HepG2 (cell line): ENCODE results near the gene DRAP1. TPM values are rescaled to one million over a fixed set of nuclear protein-coding genes. Genes with fewer than 3 reads are reported as not detected.

Experiments
- CREB1 ChIP-seq, 2 experiments: fragments of 450-650 bp in 1 of 2; IDR thresholded peaks; 2 replicates each; pipeline ENCODE4 v1.6.1; 2016 to 2017; ENCODE audit warnings: control low read depth in 1 of 2, mild to moderate bottlenecking in 1 of 2, missing compliant biosample characterization in 1 of 2, missing genetic modification characterization in 1 of 2
- HMGA1 ChIP-seq: sonication (generic); formaldehyde crosslinking; conservative IDR thresholded peaks from 2 replicates; pipeline ENCODE4 v1.4.0; 2020; ENCODE audit warnings: missing genetic modification reagents
- NONO ChIP-seq, 2 experiments: fragments of 450-650 bp in 1 of 2; sonication (generic) in 1 of 2; formaldehyde crosslinking in 1 of 2; IDR thresholded peaks in 1 of 2; conservative IDR thresholded peaks in 1 of 2; 2 replicates each; pipeline versions ENCODE4 v1.6.1 to v1.8.0; 2017 to 2022; ENCODE audit warnings: mild to moderate bottlenecking in 1 of 2, missing genetic modification reagents in 1 of 2, moderate library complexity in 1 of 2
- SAP130 ChIP-seq: IDR thresholded peaks from 2 replicates; pipeline ENCODE4 v1.6.1; 2016; ENCODE audit warnings: low read depth
- ZFP36L1 ChIP-seq: sonication (generic); formaldehyde crosslinking; IDR thresholded peaks from 2 replicates; pipeline ENCODE4 v1.8.0; 2022; ENCODE audit warnings: mild to moderate bottlenecking, missing genetic modification reagents, moderate library complexity
- ZNF121 ChIP-seq: sonication (generic); formaldehyde crosslinking; IDR thresholded peaks from 2 replicates; pipeline ENCODE4 v1.5.0; 2020; ENCODE audit warnings: mild to moderate bottlenecking, missing genetic modification reagents
- ZNF326 ChIP-seq: sonication (generic); formaldehyde crosslinking; IDR thresholded peaks from 2 replicates; pipeline ENCODE4 v1.4.0; 2020; ENCODE audit warnings: missing genetic modification reagents, borderline replicate concordance
- ZNF468 ChIP-seq: sonication (generic); formaldehyde crosslinking; IDR thresholded peaks from 2 replicates; pipeline ENCODE4 v1.8.0; 2022; ENCODE audit warnings: mild to moderate bottlenecking, moderate library complexity, missing genetic modification reagents
- ZNF496 ChIP-seq: sonication (generic); formaldehyde crosslinking; IDR thresholded peaks from 2 replicates; pipeline ENCODE4 v1.8.1; 2023; ENCODE audit warnings: mild to moderate bottlenecking, moderate library complexity, missing genetic modification reagents; ENCODE audit not compliant: insufficient replicate concordance
- ZNF558 ChIP-seq: sonication (generic); formaldehyde crosslinking; IDR thresholded peaks from 2 replicates; pipeline ENCODE4 v1.9.0; 2022; ENCODE audit warnings: mild to moderate bottlenecking, missing genetic modification reagents, borderline replicate concordance
- ZNF678 ChIP-seq: sonication (generic); formaldehyde crosslinking; IDR thresholded peaks from 2 replicates; pipeline ENCODE4 v1.4.0; 2020; ENCODE audit warnings: mild to moderate bottlenecking, missing genetic modification reagents
- ZNF724P ChIP-seq: sonication (generic); formaldehyde crosslinking; IDR thresholded peaks from 2 replicates; pipeline ENCODE4 v1.8.0; 2022; ENCODE audit warnings: missing genetic modification reagents, borderline replicate concordance
- polyA plus RNA-seq, 8 experiments: library from polyadenylated mRNA; depleted of rRNA in 3 of 8; stranded (reverse) in 7 of 8; unstranded in 1 of 8; fragments of >200 nt; fragmentation: Illumina TruSeq in 4 of 8; extraction: Trizol in 4 of 8; gene quantifications; 2 replicates each; pipeline versions ENCODE4 v1.2.1 to v1.2.3, GENCODE V29; 2011 to 2016; ENCODE audit warnings: low read depth in 4 of 8, missing spikeins in 1 of 8, mixed read lengths in 1 of 8; ENCODE audit not compliant: insufficient read depth in 1 of 8
- total RNA-seq, 5 experiments: library from RNA; depleted of rRNA; stranded (reverse); fragments of >200 nt; fragmentation: Illumina TruSeq; extraction: Trizol; gene quantifications; 2 replicates each; pipeline ENCODE4 v1.2.3, GENCODE V29; 2016; ENCODE audit warnings: low read depth in 1 of 5
- TF ChIP-seq, protein P1 (sequence below): IDR thresholded peaks from 2 replicates; pipeline ENCODE4 v1.4.0; 2020; ENCODE audit warnings: mild to moderate bottlenecking, missing genetic modification reagents
- TF ChIP-seq, protein P2 (sequence below): sonication (generic); formaldehyde crosslinking; IDR thresholded peaks from 2 replicates; pipeline ENCODE4 v1.4.0; 2020; ENCODE audit warnings: missing genetic modification reagents, mild to moderate bottlenecking, borderline replicate concordance
- TF ChIP-seq, protein P3 (sequence below): IDR thresholded peaks from 2 replicates; pipeline ENCODE4 v1.6.1; 2012; ENCODE audit warnings: low read depth, low read length, improper control_type of control experiment
- TF ChIP-seq, protein P4 (sequence below): sonication (generic); formaldehyde crosslinking; IDR thresholded peaks from 2 replicates; pipeline ENCODE4 v1.4.0; 2020; ENCODE audit warnings: missing genetic modification reagents, borderline replicate concordance

The DRAP1 gene
- total and polyA plus RNA-seq, 2 of the 13 experiments (the other 11 are each of a cell fraction or from before 2014, with no cell fraction given) = 46.8 to 52.3 TPM

GRCh38 chr11:65891219-65892136 lies 27.7 kb upstream of the DRAP1 start (continued):
- TF ChIP-seq, protein P1, sequence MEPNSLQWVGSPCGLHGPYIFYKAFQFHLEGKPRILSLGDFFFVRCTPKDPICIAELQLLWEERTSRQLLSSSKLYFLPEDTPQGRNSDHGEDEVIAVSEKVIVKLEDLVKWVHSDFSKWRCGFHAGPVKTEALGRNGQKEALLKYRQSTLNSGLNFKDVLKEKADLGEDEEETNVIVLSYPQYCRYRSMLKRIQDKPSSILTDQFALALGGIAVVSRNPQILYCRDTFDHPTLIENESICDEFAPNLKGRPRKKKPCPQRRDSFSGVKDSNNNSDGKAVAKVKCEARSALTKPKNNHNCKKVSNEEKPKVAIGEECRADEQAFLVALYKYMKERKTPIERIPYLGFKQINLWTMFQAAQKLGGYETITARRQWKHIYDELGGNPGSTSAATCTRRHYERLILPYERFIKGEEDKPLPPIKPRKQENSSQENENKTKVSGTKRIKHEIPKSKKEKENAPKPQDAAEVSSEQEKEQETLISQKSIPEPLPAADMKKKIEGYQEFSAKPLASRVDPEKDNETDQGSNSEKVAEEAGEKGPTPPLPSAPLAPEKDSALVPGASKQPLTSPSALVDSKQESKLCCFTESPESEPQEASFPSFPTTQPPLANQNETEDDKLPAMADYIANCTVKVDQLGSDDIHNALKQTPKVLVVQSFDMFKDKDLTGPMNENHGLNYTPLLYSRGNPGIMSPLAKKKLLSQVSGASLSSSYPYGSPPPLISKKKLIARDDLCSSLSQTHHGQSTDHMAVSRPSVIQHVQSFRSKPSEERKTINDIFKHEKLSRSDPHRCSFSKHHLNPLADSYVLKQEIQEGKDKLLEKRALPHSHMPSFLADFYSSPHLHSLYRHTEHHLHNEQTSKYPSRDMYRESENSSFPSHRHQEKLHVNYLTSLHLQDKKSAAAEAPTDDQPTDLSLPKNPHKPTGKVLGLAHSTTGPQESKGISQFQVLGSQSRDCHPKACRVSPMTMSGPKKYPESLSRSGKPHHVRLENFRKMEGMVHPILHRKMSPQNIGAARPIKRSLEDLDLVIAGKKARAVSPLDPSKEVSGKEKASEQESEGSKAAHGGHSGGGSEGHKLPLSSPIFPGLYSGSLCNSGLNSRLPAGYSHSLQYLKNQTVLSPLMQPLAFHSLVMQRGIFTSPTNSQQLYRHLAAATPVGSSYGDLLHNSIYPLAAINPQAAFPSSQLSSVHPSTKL = peak; percentile 63
- TF ChIP-seq, protein P2, sequence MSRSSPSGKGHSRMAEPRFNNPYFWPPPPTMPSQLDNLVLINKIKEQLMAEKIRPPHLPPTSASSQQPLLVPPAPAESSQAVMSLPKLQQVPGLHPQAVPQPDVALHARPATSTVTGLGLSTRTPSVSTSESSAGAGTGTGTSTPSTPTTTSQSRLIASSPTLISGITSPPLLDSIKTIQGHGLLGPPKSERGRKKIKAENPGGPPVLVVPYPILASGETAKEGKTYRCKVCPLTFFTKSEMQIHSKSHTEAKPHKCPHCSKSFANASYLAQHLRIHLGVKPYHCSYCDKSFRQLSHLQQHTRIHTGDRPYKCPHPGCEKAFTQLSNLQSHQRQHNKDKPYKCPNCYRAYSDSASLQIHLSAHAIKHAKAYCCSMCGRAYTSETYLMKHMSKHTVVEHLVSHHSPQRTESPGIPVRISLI (CRISPR knock-in tag) = peak; percentile 19; the same call in 1 of the 2 replicates
- TF ChIP-seq ZNF468 (CRISPR knock-in tag) = no peak
- TF ChIP-seq ZNF724P (CRISPR knock-in tag) = no peak
- TF ChIP-seq NONO (IDR thresholded peaks at IDR 0.05) = no peak
- TF ChIP-seq NONO (CRISPR knock-in tag; conservative IDR thresholded peaks at IDR 0.05) = peak; percentile 79
- TF ChIP-seq, protein P3, sequence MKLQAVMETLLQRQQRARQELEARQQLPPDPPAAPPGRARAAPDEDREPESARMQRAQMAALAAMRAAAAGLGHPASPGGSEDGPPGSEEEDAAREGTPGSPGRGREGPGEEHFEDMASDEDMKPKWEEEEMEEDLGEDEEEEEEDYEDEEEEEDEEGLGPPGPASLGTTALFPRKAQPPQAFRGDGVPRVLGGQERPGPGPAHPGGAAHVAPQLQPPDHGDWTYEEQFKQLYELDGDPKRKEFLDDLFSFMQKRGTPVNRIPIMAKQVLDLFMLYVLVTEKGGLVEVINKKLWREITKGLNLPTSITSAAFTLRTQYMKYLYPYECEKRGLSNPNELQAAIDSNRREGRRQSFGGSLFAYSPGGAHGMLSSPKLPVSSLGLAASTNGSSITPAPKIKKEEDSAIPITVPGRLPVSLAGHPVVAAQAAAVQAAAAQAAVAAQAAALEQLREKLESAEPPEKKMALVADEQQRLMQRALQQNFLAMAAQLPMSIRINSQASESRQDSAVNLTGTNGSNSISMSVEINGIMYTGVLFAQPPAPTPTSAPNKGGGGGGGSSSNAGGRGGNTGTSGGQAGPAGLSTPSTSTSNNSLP = peak; percentile 22; the same call in 1 of the 2 replicates
- TF ChIP-seq ZNF326 (CRISPR knock-in tag) = no peak
- TF ChIP-seq ZNF678 (CRISPR knock-in tag) = no peak
- no peak for TF ChIP-seq ZNF496
- TF ChIP-seq HMGA1 (CRISPR knock-in tag) = no peak
- TF ChIP-seq ZFP36L1 (CRISPR knock-in tag) = no peak
- no peak for TF ChIP-seq ZNF558 (CRISPR knock-in tag)
- TF ChIP-seq, protein P4, sequence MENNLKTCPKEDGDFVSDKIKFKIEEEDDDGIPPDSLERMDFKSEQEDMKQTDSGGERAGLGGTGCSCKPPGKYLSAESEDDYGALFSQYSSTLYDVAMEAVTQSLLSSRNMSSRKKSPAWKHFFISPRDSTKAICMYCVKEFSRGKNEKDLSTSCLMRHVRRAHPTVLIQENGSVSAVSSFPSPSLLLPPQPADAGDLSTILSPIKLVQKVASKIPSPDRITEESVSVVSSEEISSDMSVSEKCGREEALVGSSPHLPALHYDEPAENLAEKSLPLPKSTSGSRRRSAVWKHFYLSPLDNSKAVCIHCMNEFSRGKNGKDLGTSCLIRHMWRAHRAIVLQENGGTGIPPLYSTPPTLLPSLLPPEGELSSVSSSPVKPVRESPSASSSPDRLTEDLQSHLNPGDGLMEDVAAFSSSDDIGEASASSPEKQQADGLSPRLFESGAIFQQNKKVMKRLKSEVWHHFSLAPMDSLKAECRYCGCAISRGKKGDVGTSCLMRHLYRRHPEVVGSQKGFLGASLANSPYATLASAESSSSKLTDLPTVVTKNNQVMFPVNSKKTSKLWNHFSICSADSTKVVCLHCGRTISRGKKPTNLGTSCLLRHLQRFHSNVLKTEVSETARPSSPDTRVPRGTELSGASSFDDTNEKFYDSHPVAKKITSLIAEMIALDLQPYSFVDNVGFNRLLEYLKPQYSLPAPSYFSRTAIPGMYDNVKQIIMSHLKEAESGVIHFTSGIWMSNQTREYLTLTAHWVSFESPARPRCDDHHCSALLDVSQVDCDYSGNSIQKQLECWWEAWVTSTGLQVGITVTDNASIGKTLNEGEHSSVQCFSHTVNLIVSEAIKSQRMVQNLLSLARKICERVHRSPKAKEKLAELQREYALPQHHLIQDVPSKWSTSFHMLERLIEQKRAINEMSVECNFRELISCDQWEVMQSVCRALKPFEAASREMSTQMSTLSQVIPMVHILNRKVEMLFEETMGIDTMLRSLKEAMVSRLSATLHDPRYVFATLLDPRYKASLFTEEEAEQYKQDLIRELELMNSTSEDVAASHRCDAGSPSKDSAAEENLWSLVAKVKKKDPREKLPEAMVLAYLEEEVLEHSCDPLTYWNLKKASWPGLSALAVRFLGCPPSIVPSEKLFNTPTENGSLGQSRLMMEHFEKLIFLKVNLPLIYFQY (CRISPR knock-in tag) = 0 out of 2 replicates have a peak, but pooled peaks have one; percentile 19
- no peak for TF ChIP-seq ZNF121 (CRISPR knock-in tag)
- peak; percentile 69 for TF ChIP-seq SAP130 (CRISPR knock-in tag)
- no peak for TF ChIP-seq CREB1 (IDR thresholded peaks at IDR 0.05)
- TF ChIP-seq CREB1 (CRISPR knock-in tag; IDR thresholded peaks at IDR 0.05) = no peak
